Renal cortex interstitium (tissue), 11 donors: ENCODE results near the gene SLC4A3. TPM values are rescaled to one million over a fixed set of nuclear protein-coding genes. Genes with fewer than 3 reads are reported as not detected.
A peak's percentile ranks its signal among the peaks of the same experiment; 100 is the strongest.

ENCODE experiments used
- DNase-seq, 11 donors: peaks; one replicate each; pipeline ENCODE4 v3.0.0-alpha.2; 2013; ENCODE audit warnings: low read depth in 9 of 11, low spot score in 4 of 11; ENCODE audit errors: extremely low read depth in 1 of 11
- polyA plus RNA-seq, 3 donors: library from polyadenylated mRNA; unstranded; fragments of 120-200 nt; gene quantifications; one replicate each; pipeline ENCODE4 v1.2.1, GENCODE V29; 2013; ENCODE audit not compliant: insufficient read length in 3 of 3

Gene SLC4A3
- polyA plus RNA-seq, 3 donors, result 6.2 to 13.7 (median 10.8) TPM

DNA sequence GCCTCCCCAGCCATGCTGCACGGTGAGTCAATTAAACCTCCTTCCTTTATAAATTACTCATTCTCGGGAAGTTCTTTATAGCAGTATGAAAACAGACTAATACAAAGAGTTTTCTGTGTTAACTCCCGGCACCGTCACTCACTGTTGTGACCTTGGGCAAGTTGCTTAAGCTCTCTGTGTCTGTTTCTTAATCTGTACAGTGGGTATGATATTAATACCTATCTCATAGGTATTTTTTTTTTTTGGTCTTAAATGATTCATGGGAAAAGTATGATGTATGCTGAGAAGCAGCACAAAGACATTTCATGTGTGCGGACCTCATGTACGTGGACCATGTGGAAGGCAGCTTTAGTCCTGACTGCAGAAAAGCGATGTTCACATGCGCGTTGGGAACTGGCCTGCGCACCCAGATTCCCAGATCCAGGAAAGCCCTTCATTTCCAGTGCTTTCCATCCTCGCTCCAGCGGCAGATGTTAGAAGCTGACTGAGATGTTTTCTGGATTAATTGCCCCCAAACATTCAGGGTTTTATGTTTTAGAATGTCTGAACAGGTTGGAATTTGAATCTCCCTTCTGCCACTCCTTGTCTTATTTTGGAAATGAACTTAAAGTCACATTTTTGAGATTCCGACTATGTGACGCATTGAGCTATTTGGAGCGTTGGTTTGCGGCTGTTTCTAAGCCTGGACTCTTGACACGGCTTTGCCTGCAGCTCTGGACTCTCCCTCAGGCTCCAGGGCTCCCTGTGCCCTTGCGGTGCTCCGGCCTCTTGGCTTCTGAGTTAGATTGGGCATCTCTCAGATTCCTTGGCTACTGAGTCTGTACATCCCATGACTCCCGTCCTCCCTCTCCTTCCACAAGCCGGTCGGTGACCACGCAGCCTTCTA lies 61.4 kb downstream of the SLC4A3 start:
- DNase-seq, result peak in 1 of 11 donors; percentile 41

DNA sequence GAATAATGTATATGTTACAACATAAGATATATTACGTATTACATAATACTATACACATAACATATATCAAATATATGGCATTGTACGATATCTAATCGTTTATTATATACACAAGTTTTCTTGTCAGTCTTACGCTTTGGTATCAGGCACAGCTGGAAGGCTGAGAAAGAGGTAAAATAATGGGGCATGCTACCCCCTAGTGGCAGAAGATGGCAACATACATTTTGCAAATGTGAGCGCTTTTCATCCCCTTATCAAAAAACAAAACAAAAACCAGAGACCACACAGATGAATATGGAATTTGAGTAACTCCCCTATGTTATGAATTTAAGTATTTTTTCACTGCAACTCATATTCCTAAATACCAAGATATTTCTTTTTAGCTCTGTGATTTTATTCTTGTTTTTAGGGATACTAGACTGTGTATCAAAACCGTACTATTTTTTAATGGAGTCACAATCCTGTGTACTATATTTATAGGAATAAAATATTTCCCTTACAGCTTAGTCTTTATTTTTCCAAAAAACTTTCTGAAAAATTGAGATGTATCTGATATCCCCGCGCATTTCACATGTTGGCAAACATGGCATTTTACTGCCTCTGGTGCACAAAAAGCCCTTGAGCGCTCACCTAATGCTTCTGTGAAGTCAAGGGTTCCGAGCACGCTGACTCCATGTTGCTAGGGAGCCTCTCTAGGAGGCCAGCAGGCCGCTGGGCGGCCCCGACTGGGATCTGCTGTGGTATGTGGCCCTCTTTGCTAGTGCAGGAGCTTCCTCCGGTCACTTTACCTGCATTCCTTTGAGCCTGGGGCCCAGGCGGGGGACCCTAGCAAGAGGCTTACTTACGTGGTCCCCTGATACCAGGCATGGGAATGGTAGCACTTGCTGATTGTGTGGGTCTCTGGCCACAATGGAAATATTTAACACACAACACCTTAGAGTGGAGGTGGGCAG lies 62.5 kb downstream of the SLC4A3 start:
- DNase-seq, result peak in 4 of 11 donors; percentile 56 to 76 (median 70)

DNA sequence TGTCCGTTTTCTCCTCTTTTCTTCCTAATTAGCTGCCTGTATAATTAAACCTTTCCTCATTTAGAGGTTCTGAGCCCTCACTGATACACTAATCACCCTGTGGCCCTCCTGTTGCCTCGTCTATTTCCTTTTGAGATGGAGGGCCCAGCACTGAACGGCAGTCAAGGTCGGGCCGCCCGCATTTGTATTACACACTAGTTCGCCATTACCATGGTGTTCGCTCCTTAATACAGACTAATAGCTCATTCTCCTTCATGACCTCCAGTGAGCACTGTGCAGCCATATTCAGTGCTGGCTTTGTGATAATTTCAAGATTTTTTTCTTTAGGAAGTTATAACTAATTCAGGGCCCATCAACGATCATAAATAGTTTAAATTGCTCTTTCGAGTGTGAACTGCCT lies 64.1 kb downstream of the SLC4A3 start:
- no peak for DNase-seq

Other genes with a start within 250 kb of the SLC4A3 start
- gene DNPEP, start 239.7 kb upstream of the SLC4A3 start, polyA plus RNA-seq, result 10 to 100 TPM; 53.6 to 73.9 (median 65.7) TPM
- gene DES, start 209.3 kb upstream of the SLC4A3 start, polyA plus RNA-seq, result 1 to 10 TPM; 6.1 to 7.0 (median 6.5) TPM
- gene SPEG, start 192.8 kb upstream of the SLC4A3 start, polyA plus RNA-seq, result 10 to 100 TPM in 2 of 3 donors, 1 to 10 TPM in 1; 9.2 to 16.8 (median 12.7) TPM
- 10 to 100 TPM; 33.5 to 36.8 (median 34.1) TPM for gene GMPPA, start 128.7 kb upstream of the SLC4A3 start, polyA plus RNA-seq
- under 1 TPM; 0.12 to 0.29 (median 0.26) TPM for gene ASIC4, start 113.1 kb upstream of the SLC4A3 start, polyA plus RNA-seq
- gene CHPF, start 83.8 kb upstream of the SLC4A3 start, polyA plus RNA-seq, result 10 to 100 TPM; 17.6 to 40.6 (median 33.8) TPM
- 1 to 10 TPM; 2.2 to 3.7 (median 3.6) TPM for gene TMEM198, start 83.6 kb upstream of the SLC4A3 start, polyA plus RNA-seq
- gene OBSL1, start 56.1 kb upstream of the SLC4A3 start, polyA plus RNA-seq, result 100 to 1,000 TPM; 111 to 199 (median 149) TPM
- 1 to 10 TPM in 2 of 3 donors, under 1 TPM in 1; 0.73 to 5.1 (median 1.3) TPM for gene INHA, start 55.3 kb upstream of the SLC4A3 start, polyA plus RNA-seq
- gene STK11IP, start 29.8 kb upstream of the SLC4A3 start, polyA plus RNA-seq, result 10 to 100 TPM; 24.0 to 33.9 (median 26.7) TPM